GM19239 (cell line): ENCODE data around the gene LUC7L.
"Not testable (repeated sequence)": the region's sequence is repeated elsewhere in the genome, so short reads cannot be mapped to it uniquely, and the experiment has no call there.

Source experiments
- DNase-seq: peaks from one replicate; pipeline ENCODE4 v3.0.0; 2011; ENCODE audit warnings: low spot score; ENCODE audit not compliant: insufficient read length
- FAIRE-seq: peaks from 2 replicates; lab custom pipeline; 2011; peaks lifted over from hg19 to GRCh38; lab: Jason Lieb, UNC

The LUC7L gene

DNA sequence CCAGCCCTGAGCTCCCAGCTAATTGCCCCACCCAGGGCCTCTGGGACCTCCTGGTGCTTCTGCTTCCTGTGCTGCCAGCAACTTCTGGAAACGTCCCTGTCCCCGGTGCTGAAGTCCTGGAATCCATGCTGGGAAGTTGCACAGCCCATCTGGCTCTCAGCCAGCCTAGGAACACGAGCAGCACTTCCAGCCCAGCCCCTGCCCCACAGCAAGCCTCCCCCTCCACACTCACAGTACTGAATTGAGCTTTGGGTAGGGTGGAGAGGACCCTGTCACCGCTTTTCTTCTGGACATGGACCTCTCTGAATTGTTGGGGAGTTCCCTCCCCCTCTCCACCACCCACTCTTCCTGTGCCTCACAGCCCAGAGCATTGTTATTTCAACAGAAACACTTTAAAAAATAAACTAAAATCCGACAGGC is 59.2 kb downstream of the LUC7L start:
- DNase-seq, FAIRE-seq: not testable (repeated sequence)

DNA sequence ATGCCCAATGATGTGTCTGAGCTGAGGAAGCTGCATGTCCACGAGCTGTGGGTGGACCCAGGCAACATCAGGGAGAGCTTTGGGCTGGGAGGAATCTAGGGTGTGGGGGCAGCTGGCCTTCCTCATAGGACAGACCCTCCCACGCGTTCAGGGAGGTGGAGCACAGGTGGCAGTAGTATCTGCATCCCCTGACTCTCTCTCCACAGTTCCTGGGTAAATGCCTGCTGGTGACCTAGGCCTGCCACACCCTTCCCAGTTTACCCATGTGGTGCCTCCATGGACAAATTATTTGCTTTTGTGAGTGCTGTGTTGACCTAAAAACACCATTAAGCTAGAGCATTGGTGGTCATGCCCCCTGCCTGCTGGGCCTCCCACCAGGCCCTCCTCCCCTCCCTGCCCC is 60.2 kb downstream of the LUC7L start:
- no peak for FAIRE-seq
- no peak for DNase-seq

DNA sequence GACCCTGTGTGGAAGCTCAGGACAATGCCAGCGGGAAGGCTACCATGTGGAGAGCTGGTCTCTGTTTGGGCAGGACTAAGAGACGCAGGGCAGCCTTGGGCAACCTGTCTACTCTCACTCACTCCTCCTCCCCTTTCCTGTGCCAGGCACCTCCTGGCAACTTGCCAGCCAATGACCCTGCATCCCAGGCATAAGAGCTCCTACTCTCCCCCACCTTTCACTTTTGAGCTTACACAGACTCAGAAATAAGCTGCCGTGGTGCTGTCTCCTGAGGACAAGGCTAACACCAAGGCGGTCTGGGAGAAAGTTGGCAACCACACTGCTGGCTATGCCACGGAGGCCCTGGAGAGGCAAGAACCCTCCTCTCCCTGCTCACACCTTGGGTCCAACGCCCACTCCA is 60.8 kb downstream of the LUC7L start:
- FAIRE-seq, result no peak

DNA sequence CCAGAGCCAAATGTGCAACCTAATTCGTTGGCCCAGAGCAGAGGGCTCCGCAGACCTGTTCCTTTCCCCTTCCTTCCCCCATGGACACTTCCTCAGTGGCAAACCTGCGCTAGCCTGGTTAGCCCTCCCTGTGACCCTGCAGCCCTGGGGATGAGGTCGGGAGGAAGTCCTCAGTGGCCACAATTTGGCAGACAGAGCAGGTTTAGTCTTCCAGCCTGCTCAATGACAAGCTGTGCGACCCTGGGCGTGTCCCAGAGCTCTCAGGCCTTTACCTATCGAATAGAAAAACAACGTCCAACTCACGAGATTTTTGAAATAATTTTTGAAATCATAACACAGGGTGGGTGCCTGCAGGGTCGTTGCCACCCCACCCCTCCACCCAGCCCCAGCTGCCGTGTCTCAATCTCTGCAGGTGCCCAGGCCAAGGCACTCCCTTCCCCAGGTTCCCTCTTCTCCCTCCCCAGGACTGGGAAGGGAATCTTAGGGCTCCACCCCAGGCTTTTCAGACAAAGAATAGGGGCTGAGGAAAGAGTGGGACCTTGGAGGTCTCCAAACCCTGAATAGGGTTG is 62.0 kb downstream of the LUC7L start:
- DNase-seq (no peak), FAIRE-seq (no peak)

More for the DNA sequence above, 60.8 kb downstream of the LUC7L start:
- no peak for DNase-seq

DNA sequence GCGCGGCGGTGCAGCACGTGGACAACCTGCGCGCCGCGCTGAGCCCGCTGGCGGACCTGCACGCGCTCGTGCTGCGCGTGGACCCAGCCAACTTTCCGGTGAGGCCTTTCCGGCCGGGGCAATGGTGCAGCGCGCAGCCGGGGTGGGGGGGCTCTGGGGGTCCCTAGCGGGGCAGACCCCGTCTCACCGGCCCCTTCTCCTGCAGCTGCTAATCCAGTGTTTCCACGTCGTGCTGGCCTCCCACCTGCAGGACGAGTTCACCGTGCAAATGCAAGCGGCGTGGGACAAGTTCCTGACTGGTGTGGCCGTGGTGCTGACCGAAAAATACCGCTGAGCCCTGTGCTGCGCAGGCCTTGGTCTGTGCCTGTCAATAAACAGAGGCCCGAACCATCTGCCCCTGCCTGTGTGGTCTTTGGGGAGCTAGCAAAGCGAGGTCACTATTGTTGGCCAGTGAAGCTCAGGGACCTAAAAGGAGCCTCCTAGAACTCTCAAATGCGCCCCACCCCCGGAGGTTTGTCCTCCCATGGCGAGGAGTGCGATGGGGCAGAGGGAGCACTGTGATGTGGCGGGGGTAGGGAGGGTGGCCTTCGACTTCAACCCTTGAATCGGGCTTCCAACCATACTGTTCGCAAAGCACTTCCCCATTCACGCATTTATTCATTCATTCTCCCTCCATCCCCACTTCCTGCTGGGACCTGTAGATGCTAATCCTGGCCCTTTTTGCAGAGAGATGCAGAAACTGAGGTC is 62.7 kb downstream of the LUC7L start:
- DNase-seq, result no peak
- no peak for FAIRE-seq

DNA sequence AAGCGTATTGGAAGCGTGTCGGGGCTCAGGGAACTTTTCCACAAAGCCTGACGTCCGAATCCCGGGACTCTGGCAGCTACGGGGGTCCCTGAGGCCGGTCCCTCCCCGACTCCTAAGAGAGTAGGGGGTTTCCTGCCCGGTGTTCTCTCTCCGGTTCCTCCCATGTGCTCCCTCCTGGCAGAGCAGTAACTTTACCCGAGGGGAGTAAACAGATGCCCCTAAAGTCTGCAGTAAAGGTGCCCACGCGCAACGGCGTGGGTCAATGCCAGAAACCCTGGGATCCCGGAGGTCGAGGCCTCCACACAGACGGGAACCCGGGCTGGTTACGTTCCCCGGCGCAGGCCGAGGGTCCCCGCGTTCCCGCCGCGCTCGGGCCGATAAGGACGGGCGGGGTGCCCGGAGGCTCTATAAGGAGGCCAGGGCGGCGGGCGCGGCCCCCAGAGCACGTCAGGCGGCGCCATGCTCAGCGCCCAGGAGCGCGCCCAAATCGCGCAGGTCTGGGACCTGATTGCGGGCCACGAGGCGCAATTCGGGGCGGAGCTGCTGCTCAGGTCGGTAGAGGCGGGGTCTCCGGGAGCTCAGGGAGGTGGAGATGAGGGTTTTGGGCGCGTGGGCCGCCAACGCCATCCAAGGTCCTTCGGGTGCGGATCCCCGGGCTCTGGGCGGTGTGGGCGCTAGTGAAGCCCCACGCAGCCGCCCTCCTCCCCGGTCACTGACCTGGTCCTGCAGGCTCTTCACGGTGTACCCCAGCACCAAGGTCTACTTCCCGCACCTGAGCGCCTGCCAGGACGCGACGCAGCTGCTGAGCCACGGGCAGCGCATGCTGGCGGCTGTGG is 63.5 kb downstream of the LUC7L start, which contains the start of gene HBM:
TSS of gene HBM (plus strand) at position 440 of the 836 bp plus-strand sequence. CDS start at position 460, 20 bp downstream.
- no peak for DNase-seq
- no peak for FAIRE-seq

DNA sequence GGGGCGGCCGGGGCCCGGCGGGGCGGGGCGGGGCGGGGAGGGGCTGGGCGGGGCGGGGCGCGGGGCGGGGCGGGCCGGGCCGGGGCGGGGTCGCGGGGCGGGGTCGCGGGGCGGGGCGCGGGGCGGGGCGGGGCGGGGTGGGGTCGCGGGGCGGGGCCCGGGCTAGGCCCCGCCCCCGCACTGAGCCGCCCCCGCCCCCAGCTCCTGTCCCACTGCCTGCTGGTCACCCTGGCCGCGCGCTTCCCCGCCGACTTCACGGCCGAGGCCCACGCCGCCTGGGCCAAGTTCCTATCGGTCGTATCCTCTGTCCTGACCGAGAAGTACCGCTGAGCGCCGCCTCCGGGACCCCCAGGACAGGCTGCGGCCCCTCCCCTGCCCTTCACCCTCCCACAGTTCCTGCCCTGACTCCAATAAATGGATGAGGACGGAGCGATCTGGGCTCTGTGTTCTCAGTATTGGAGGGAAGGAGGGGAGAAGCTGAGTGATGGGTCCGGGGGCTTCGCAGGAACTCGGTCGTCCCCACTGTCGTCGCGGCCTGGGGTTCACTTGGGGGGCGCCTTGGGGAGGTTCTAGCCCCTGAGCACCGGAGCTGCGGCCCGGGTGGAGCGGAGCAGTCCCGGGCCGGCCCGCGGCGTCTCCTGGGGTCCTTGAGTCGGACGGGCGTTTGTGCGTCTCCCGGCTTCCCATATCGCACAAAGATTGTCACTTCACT is 64.3 kb downstream of the LUC7L start:
- FAIRE-seq (no peak), DNase-seq (no peak)

DNA sequence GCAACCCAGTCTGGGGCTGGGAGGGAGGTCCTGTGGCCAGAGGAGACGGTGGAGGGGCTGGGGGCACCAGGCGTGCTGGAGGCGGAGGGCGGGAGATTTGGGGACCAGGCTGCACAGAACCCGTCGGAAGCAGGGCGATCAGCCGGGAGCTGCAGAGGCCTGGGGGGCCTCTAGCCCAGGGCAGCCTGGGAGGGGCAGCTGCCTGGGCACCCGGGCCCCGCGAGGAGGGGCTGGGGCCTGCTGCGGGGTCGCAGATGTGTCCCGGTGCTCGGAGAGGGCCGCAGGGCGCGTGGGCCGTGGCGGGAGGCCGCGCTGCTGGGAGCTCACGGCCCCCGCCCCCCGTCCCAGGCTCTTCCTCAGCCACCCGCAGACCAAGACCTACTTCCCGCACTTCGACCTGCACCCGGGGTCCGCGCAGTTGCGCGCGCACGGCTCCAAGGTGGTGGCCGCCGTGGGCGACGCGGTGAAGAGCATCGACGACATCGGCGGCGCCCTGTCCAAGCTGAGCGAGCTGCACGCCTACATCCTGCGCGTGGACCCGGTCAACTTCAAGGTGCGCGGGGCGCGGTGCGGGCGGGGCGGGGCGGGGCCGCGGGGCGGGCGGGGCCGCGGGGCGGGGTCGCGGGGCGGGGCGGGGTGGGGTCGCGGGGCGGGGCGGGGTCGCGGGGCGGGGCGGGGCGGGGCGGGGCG is 65.0 kb downstream of the LUC7L start:
- not testable (repeated sequence) for DNase-seq, FAIRE-seq

DNA sequence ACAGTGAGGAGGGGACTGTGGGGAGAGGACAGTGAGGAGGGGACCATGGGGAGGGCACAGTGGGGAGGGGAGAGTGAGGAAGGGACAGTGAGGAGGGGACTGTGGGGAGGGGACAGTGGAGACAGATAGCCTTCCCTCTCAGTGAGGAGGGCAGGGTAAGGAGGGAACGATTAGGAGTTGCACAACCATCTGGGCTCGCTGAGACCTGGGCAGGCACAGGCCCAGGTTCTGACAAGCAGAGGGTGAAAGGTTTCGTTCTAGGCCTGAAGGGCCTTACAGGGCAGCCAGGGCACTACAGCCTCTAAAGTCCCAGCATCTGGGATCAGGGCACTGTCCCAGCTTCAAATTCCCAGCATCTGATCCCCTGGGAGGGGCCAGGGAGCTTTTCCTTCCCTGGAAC is 65.6 kb downstream of the LUC7L start:
- DNase-seq, FAIRE-seq: not testable (repeated sequence)

DNA sequence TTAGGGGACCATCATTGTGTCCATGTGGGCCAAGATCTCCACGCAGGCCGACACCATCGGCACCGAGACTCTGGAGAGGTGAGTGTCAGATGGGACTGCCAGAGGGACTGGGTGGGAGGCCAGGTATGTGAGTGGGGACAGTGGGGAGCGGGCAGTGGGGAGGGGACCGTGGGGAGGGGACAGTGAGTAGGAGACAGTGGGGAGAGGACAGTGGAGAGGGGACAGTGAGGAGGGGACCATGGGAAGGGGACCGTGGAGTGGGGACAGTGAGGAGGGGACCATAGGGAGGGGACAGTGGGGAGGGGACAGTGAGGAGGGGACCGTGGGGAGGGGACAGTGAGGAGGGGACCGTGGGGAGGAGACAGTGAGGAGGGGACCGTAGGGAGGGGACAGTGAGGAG is 66.1 kb downstream of the LUC7L start:
- not testable (repeated sequence) for FAIRE-seq, DNase-seq

DNA sequence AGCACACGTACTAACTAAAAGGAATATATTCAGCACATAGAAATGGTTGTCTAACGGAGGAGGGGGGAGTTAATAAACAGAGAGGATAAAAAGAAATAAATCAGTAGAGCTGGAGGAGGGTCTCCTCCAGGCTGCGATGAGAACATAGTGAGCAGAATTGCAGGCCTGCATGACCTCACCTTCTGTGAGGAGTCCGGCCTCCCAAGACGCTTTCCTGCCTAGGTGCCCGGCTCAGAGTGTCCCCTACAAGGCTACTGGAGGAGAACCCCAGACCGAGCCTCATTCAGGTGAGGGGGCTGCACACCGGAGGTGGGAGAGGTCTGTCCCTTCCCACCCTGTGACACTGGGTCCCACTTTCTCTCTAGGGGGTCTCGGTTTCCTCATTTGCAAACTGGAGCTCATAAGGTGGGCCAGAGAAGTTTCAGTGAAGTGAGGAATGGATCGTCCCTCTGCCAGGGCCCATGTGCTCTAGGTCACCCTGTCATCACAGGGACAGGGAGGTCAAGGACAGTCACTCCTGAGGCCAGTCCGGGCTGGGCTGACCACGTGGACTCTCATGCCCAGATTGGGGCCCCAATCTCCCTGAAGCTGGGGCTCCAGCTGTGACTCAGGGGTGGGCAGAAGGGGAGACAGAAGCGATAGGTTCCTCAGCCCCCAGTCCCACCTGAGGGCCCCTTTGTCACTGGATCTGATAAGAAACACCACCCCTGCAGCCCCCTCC is 66.8 kb downstream of the LUC7L start:
- FAIRE-seq, result no peak
- no peak for DNase-seq

DNA sequence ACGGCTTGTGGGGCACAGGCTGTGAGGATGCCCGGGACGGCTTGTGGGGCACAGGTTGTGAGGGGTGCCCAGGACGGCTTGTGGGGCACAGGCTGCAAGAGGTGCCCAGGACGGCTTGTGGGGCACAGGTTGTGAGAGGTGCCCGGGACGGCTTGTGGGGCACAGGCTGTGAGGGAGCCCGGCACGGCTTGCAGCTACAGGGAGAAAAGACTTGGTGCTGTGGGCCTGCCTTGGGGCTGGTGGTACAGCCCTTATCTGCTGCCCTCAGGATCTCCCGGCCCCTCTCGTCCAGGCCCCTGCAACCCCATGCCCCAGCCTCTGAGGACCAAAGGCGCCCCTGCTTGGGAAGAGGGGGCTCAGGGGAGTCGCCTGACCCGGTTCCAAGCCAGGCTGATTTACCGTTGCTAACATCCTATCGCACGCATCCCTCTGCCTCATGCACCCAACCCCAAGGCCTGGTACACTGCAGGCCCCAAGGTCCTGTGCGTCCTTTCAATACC is 68.5 kb downstream of the LUC7L start:
- no peak for DNase-seq

DNA sequence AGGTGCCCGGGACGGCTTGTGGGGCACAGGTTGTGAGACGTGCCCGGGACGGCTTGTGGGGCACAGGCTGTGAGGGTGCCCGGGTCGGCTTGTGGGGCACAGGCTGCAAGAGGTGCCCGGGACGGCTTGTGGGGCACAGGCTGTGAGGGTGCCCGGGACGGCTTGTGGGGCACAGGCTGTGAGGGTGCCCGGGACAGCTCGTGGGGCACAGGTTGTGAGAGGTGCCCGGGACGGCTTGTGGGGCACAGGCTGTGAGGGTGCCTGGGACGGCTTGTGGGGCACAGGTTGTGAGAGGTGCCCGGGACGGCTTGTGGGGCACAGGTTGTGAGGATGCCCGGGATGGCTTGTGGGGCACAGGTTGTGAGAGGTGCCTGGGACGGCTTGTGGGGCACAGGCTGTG is 69.0 kb downstream of the LUC7L start:
- DNase-seq, FAIRE-seq: not testable (repeated sequence)

More for the DNA sequence above, 68.5 kb downstream of the LUC7L start:
- no peak for FAIRE-seq

DNA sequence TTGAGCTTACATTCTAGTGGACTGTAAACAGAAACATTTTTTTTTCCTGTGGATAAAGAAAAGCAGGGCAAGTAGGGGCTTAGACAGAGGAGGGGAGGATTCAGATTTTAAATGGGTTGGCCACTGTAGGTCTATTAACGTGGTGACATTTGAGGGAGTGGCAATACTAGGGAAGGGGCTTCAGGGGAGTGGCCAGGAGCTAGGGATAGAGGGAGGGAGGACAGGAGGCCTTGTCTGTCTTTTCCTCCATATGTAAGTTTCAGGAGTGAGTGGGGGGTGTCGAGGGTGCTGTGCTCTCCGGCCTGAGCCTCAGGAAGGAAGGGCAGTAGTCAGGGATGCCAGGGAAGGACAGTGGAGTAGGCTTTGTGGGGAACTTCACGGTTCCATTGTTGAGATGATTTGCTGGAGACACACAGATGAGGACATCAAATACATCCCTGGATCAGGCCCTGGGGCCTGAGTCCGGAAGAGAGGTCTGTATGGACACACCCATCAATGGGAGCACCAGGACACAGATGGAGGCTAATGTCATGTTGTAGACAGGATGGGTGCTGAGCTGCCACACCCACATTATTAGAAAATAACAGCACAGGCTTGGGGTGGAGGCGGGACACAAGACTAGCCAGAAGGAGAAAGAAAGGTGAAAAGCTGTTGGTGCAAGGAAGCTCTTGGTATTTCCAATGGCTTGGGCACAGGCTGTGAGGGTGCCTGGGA is 70.0 kb downstream of the LUC7L start:
- FAIRE-seq (no peak), DNase-seq (no peak)

DNA sequence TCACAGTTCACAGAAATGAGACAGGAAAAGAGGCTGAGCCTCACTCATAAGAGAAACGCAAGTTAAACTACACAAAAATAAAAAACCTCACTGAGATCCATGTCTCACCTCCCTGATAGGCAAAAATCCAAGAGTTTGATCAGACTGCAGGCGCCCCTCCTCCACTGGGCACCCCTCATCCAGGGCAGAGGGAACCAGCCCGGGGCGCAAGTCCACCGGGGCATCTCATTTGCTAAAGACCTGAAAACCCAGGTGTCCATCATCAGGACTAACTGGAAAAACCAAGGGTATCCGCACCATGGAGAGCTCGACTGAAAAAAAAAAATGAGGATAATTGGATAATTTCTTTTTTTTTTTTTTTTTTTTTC is 74.2 kb downstream of the LUC7L start:
- FAIRE-seq (no peak), DNase-seq (no peak)

DNA sequence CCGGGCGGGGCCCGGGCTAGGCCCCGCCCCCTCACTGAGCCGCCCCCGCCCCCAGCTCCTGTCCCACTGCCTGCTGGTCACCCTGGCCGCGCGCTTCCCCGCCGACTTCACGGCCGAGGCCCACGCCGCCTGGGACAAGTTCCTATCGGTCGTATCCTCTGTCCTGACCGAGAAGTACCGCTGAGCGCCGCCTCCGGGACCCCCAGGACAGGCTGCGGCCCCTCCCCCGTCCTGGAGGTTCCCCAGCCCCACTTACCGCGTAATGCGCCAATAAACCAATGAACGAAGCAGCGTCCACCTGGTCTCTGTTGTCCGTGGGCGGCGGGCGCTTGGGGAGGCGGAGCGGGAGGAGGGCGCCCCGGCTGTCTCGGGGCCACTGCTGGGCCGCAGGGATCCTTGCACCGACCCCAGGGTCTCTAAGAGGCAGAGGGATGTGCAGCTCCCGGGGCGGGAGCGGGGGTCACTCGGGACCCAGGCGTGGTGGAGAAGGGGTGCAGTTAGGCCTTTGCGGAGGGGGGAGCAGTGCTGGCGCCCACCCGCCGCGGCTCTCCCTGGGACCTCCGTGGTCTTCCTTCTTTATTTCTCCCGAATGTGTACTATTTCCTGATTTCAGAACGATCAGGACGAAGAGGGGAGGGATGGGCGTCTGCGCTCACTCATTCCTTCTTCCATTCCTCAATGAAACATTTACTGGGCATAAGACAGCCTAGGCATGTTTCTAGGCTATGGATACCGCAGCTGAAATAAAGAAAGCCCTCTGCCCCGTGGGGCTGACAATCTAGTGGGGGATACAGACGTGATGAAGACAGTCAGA is 74.8 kb downstream of the LUC7L start:
- no peak for DNase-seq

DNA sequence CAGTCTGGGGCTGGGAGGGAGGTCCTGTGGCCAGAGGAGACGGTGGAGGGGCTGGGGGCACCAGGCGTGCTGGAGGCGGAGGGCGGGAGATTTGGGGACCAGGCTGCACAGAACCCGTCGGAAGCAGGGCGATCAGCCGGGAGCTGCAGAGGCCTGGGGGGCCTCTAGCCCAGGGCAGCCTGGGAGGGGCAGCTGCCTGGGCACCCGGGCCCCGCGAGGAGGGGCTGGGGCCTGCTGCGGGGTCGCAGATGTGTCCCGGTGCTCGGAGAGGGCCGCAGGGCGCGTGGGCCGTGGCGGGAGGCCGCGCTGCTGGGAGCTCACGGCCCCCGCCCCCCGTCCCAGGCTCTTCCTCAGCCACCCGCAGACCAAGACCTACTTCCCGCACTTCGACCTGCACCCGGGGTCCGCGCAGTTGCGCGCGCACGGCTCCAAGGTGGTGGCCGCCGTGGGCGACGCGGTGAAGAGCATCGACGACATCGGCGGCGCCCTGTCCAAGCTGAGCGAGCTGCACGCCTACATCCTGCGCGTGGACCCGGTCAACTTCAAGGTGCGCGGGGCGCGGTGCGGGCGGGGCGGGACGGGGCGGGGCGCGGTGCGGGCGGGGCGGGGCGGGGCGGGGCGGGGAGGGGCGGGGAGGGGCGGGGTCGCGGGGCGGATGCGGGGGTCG is 75.6 kb downstream of the LUC7L start:
- not testable (repeated sequence) for DNase-seq
- FAIRE-seq, result peak; percentile 45

More for the DNA sequence above, 74.8 kb downstream of the LUC7L start:
- FAIRE-seq, result no peak
